ENCODE data around the gene ITPA.

The ITPA gene

DNA sequence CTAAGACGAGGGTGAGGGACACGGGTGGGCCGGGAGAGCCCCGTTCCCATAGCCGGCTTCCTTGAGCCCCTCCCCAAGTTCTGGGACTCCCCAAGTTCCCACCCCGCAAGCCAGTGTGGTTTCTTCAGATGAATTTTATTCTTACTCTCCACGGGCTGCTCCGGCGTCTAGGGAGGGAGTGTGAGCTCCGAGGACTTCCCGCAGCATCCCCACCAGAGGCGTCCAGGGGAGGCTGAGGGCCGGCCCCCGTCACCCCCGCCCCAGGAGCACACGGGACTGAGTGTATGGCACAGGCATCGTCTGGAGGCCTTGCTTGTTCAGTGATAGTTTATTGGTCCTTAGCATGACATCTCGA is 39.7 kb downstream of the ITPA start:
- Histone ChIP-seq H3K4me2 (no peak overlapping the region), H2AFZ (ENCODE audit: low read depth) (no peak overlapping the region), H3K36me3 (ENCODE audit: insufficient read depth) (no peaks in the 10 kb centered on the region), H3K4me1 (ENCODE audit: low read depth, poor library complexity, severe bottlenecking) (no peaks in the 10 kb centered on the region), H3K27me3 (ENCODE audit: insufficient read depth, low read depth) (no peaks in the 10 kb centered on the region), H3K27ac (no peak overlapping the region), H3K4me3 (IDR thresholded peaks at IDR 0.05; ENCODE audit: insufficient read depth, low read depth, low read length) (no peak overlapping the region), H3K79me2 (ENCODE audit: insufficient read depth, low read depth) (no peaks in the 10 kb centered on the region), H3K9ac (no peak overlapping the region), H4K20me1 (ENCODE audit: insufficient read depth) (no peaks in the 10 kb centered on the region)
- no peak for TF ChIP-seq CTCF (conservative IDR thresholded peaks at IDR 0.05; ENCODE audit: low read depth, low read length)

DNA sequence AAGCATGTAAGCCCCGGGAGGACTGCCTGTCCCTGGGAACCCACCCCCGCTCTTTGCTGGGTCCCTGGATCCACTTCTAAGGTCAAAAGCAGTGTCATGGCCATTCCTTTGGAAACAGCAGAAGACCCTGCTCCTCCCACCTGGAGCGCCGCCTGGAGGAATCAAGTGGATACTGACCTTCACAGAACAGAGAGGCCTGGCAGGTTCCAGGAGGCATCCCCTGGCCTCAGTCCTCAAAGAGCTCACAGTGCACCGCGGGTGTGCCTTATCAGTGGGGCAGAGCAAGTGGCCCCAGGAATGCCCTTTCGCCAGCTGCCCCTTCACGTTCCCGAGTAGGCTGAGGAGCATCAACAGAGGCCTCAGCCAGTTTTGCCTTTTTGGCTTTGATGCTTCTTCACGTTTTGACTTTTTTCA is 40.8 kb downstream of the ITPA start:
- TF ChIP-seq CTCF (conservative IDR thresholded peaks at IDR 0.05; ENCODE audit: low read depth, low read length): no peak
- H3K4me2 ChIP-seq: no peak overlapping the region
- no peak overlapping the region for H3K4me3 ChIP-seq (IDR thresholded peaks at IDR 0.05; ENCODE audit: insufficient read depth, low read depth, low read length)
- no peaks in the 10 kb centered on the region for H4K20me1 ChIP-seq (ENCODE audit: insufficient read depth)
- H3K27me3 ChIP-seq (ENCODE audit: insufficient read depth, low read depth): no peaks in the 10 kb centered on the region
- H3K79me2 ChIP-seq (ENCODE audit: insufficient read depth, low read depth): no peaks in the 10 kb centered on the region
- no peaks in the 10 kb centered on the region for H3K36me3 ChIP-seq (ENCODE audit: insufficient read depth)
- H3K27ac ChIP-seq: no peak overlapping the region
- H3K9ac ChIP-seq: no peak overlapping the region
- no peak overlapping the region for H2AFZ ChIP-seq (ENCODE audit: low read depth)
- no peaks in the 10 kb centered on the region for H3K4me1 ChIP-seq (ENCODE audit: low read depth, poor library complexity, severe bottlenecking)

DNA sequence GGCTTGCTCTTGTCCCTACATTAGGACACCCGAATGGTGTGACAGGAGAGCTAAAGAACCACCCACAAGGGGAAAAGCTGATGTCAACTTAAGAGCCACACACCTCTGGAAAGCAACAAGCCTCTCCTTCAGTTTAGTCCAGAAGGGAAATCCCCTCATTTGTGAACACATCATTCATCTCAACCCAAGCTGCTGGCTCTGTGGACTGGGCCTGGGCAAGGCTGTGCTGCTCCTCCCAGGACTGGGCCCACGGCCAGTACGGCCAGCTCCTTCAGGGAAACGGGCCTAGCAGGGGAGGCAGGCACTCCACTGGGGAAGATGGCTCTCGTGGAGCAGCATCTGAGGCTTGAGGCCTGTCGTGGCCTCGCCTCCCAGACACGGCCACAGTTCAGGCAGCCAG is 42.5 kb downstream of the ITPA start:
- no peaks in the 10 kb centered on the region for H3K36me3 ChIP-seq (ENCODE audit: insufficient read depth)

DNA sequence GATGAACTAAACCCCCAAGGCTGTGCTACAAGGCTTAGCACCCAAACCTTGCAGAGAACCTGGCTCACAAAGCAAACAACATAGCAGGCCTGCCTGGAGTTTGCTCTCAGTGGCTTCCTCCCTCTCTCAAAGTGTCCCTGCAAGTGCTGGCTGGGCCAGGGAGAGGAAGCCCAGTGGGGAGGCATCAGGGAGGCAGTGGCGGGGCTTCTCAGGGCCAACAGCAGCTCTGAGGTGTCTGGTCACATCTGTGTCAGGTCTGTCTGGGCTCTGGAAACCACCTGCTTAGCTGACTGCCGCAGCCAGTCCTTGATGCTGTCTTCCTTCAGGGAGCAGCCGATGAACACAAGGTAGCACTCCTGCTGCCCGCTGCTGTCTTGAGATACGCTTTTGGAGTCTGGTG is 46.4 kb downstream of the ITPA start:
- Histone ChIP-seq H3K79me2 (ENCODE audit: insufficient read depth, low read depth) (no peaks in the 10 kb centered on the region), H2AFZ (ENCODE audit: low read depth) (no peak overlapping the region), H3K4me1 (ENCODE audit: low read depth, poor library complexity, severe bottlenecking) (no peaks in the 10 kb centered on the region), H4K20me1 (ENCODE audit: insufficient read depth) (no peaks in the 10 kb centered on the region), H3K4me2 (no peak overlapping the region), H3K27ac (no peak overlapping the region), H3K4me3 (IDR thresholded peaks at IDR 0.05; ENCODE audit: insufficient read depth, low read depth, low read length) (no peak overlapping the region), H3K27me3 (ENCODE audit: insufficient read depth, low read depth) (no peaks in the 10 kb centered on the region), H3K36me3 (ENCODE audit: insufficient read depth) (no peaks in the 10 kb centered on the region), H3K9ac (no peak overlapping the region)
- no peak for TF ChIP-seq CTCF (conservative IDR thresholded peaks at IDR 0.05; ENCODE audit: low read depth, low read length)

More for the DNA sequence above, 42.5 kb downstream of the ITPA start:
- Histone ChIP-seq H3K4me3 (IDR thresholded peaks at IDR 0.05; ENCODE audit: insufficient read depth, low read depth, low read length) (no peak overlapping the region), H3K79me2 (ENCODE audit: insufficient read depth, low read depth) (no peaks in the 10 kb centered on the region), H3K27ac (no peak overlapping the region), H2AFZ (ENCODE audit: low read depth) (no peak overlapping the region), H4K20me1 (ENCODE audit: insufficient read depth) (no peaks in the 10 kb centered on the region), H3K4me2 (no peak overlapping the region), H3K4me1 (ENCODE audit: low read depth, poor library complexity, severe bottlenecking) (no peaks in the 10 kb centered on the region), H3K27me3 (ENCODE audit: insufficient read depth, low read depth) (no peaks in the 10 kb centered on the region), H3K9ac (no peak overlapping the region)
- TF ChIP-seq CTCF (conservative IDR thresholded peaks at IDR 0.05; ENCODE audit: low read depth, low read length): no peak

DNA sequence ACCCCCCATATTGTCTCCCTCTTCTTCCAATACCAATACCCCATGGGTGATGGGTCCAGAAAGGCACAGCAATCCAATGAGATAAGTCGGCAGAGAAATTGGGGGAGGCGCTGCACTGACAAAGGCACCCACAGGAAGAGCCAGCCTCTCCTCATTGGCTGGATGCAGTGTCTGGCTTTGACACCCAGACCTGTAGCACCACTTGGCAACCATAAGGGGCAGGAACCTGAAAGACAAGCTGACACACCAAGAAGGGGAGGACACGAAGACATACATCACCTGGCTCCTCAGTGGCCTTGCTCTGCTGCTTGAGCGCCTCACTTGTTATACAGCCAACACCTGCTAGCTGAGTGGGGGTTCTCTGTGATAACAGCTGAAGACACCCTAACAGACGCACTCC is 49.1 kb downstream of the ITPA start:
- Histone ChIP-seq H4K20me1 (ENCODE audit: insufficient read depth) (no peaks in the 10 kb centered on the region), H3K27me3 (ENCODE audit: insufficient read depth, low read depth) (no peaks in the 10 kb centered on the region), H3K4me3 (IDR thresholded peaks at IDR 0.05; ENCODE audit: insufficient read depth, low read depth, low read length) (no peak overlapping the region), H3K79me2 (ENCODE audit: insufficient read depth, low read depth) (no peaks in the 10 kb centered on the region), H3K4me2 (no peak overlapping the region), H3K4me1 (ENCODE audit: low read depth, poor library complexity, severe bottlenecking) (no peaks in the 10 kb centered on the region), H3K27ac (no peak overlapping the region), H2AFZ (ENCODE audit: low read depth) (no peak overlapping the region), H3K36me3 (ENCODE audit: insufficient read depth) (no peaks in the 10 kb centered on the region), H3K9ac (no peak overlapping the region)
- no peak for TF ChIP-seq CTCF (conservative IDR thresholded peaks at IDR 0.05; ENCODE audit: low read depth, low read length)

All from KMS-11 (cell line).